ENCODE data around the gene RFXANK. TPM values are rescaled to one million over a fixed set of nuclear protein-coding genes. Genes with fewer than 3 reads are reported as not detected.
A peak's percentile ranks its signal among the peaks of the same experiment; 100 is the strongest.
"Not testable (repeated sequence)": the region's sequence is repeated elsewhere in the genome, so short reads cannot be mapped to it uniquely, and the experiment has no call there.

RFXANK gene, protein sequence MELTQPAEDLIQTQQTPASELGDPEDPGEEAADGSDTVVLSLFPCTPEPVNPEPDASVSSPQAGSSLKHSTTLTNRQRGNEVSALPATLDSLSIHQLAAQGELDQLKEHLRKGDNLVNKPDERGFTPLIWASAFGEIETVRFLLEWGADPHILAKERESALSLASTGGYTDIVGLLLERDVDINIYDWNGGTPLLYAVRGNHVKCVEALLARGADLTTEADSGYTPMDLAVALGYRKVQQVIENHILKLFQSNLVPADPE
- 100 to 1,000 TPM in 2 of 8 experiments, 10 to 100 TPM in 6; 43.6 to 172 (median 88.6) TPM for total RNA-seq

DNA sequence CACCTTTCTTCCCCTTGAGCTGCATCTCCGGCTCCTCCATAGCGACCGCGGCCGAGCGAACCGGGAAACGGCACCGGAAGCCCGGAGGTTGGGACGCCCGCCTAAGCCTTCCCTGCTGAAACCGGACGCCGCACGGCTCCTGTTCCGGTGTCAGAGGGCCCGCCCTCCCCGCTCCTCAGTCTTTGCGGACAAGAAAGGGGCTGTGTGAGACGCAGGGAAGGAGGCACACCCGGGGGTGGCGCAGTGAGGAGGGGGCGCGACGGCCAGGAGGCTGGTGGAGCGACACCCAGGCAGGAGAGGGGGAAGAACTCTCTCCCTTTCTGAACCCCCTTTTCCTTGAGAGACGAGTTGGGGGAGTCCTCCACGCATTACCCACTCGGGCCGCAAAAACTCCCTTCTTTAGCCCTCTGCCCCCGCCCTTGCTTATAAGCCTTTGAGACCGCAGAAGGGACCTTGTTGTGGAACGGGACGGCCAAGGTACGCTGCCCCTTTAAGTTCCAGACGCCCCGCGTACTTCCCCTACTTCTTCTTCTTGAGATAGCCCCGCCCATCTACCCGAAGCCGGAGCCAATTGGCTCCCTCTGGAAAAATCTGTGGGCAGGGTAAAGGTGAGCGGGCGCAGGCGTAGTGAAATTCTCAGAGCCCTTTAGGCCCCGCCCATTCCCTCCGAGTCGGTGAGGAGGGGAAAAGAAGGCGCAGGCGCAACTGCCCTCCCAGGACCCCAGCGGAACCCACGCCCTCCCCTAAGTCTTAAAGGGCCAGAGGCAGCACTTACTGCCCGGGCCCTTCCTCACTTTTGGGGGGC lies at the start of gene RFXANK, which contains the start of gene BORCS8:
Gene RFXANK, plus strand, starts transcription at position 181 of the 805 bp plus-strand sequence. CDS start 1,689 bp downstream, outside the sequence.
Gene BORCS8, minus strand, starts transcription at position 75 of the 805 bp plus-strand sequence. Its CDS starts 35 bp downstream, at position 40.
- peak; percentile 87 to 95 (median 91) for ATAC-seq (replicated peaks in 6 of 8)
- WGBS, 10 experiments, result 0% methylated on average over 5 of the region's 53 CpGs; no CpG with 5 or more reads in 9 of the 10 experiments
- Histone ChIP-seq H3K27ac (peak within 1 kb of the TSS; percentile 86 to 92), H3K4me3 (peak within 1 kb of the TSS; percentile 69 to 99 (median 87)), H3K4me1 (replicated peaks in 1 of 2) (peaks cover 5 to 7% of the 10 kb centered on the region in 2 donors)
- in situ Hi-C loops (cut with MboI; ENCODE audit: low pct_unique_long_range_greater_than_20kb in 2 of 9, low sequenced_read_pairs in 9 of 9, unreplicated experiment in 9 of 9), result no loop called here

DNA sequence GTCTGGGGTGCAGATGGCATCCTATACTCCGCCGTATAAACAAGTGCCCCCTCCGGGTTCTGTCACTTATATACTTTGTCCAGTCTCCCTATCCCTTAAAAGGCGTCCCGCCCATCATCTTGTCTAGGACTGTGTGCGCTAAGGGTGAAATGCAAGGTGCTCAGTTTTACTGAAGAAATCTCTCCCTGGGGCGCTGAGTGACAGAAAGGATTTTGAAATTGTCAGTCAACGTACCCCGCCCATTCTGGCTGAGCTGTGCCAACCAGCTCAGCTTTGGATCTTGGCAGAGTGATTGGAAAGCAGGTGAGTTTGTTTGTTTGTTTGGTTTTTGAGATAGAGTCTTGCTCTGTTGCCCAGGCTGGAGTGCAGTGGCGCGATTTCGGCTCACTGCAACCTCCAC lies 49.7 kb upstream of the RFXANK start:
- in situ Hi-C loops (cut with MboI; ENCODE audit: low pct_unique_long_range_greater_than_20kb in 2 of 9, low sequenced_read_pairs in 9 of 9, unreplicated experiment in 9 of 9), result loop anchor here in 2 of 9 experiments (10.0 to 25.0 kb wide), 2 partner anchors 345 to 352 kb away; no protein-coding TSS in a partner anchor

DNA sequence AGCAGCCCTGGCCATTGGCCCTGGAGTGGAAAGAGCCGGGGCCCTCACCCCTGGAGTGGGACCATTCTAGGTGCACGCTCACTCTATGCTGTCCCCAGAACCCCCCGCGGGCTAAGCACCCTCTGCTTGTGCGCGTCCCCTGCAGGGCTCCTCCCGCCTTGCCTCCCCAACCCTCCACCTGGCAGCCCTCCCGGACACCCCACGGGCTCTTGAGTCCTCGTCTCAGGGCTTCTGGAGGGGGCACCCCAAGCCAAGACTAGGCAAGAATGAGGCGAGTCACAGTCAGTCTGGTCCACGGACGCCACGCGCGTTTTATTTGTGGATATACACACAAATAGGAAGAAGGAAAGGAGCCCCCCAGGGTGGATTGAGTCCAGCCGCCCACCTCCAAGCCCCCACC lies 46.8 kb upstream of the RFXANK start:
- ATAC-seq (replicated peaks in 6 of 8), result peak in 1 of 8 experiments; percentile 10
- no peaks in the 10 kb centered on the region for H3K4me1 ChIP-seq (replicated peaks in 1 of 2)
- WGBS, 10 experiments, result no CpG with 5 or more reads among the region's 17 CpGs
- in situ Hi-C loops (cut with MboI; ENCODE audit: low pct_unique_long_range_greater_than_20kb in 2 of 9, low sequenced_read_pairs in 9 of 9, unreplicated experiment in 9 of 9), result loop anchor here in 2 of 9 experiments (10.0 to 25.0 kb wide), 2 partner anchors 342 to 350 kb away; no protein-coding TSS in a partner anchor
- H3K27ac ChIP-seq, result no peak overlapping the region
- no peak overlapping the region for H3K4me3 ChIP-seq

More for the DNA sequence above, 49.7 kb upstream of the RFXANK start:
- no peak overlapping the region for H3K27ac ChIP-seq
- no peak for ATAC-seq (replicated peaks in 6 of 8)
- H3K4me1 ChIP-seq (replicated peaks in 1 of 2), result peaks cover 0 to 2% of the 10 kb centered on the region in 2 donors
- no peak overlapping the region for H3K4me3 ChIP-seq
- WGBS, 10 experiments, result 82 to 94% (median 91%) methylated on average over 2 to 7 of the region's 12 CpGs; no CpG with 5 or more reads in 4 of the 10 experiments

DNA sequence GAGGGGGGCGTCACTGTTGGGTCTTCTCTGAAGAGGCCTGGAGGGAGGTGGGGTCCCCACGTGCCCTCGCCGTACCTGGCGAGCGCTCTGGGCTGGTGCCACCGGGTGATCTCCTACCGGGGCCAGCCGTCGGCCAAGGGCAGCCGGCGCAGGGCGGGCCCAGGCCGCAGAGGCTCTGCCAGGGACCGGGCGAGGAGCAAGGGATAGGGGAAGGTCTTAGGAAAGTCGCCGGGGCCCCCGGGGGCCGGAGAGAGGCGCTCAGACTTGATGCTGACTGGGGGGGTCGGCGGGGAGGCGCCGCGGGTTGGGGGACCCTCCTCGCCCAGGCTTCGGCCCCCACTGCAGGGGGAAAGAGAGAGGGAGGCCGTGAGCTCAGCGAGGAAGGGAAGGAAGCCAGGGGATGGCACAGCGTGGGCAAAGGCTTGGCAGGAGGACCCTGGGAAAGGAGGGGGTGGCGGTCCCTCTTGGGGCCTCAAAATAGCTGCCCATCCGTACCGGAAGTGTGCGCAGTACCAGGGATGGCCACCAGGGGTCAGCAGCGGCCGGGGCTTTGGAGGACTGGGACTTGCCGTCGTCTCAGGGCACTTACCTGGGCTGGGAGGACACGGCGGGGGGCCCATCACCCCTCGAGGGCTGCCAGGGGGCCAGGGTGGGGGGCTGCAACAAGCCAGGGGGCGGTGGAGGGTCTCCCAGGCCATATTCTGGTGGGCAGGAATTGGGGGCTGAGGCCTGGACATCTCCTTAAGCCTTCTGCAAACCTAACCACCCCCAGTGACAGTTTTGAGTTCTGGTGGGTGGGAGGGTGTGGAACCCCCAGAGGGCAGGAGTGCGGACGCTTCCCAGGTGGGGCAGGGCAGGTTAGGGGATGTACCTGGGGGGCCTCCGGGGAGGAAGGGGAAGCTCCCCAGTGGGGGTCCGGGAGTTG lies 46.1 kb upstream of the RFXANK start:
- ATAC-seq (replicated peaks in 6 of 8), result peak; percentile 63 to 93 (median 74)
- in situ Hi-C loops (cut with MboI; ENCODE audit: low pct_unique_long_range_greater_than_20kb in 2 of 9, low sequenced_read_pairs in 9 of 9, unreplicated experiment in 9 of 9), result loop anchor here in 2 of 9 experiments (10.0 to 25.0 kb wide), 2 partner anchors 341 to 349 kb away; no protein-coding TSS in a partner anchor
- WGBS, 10 experiments, result no CpG with 5 or more reads among the region's 47 CpGs
- Histone ChIP-seq H3K4me1 (replicated peaks in 1 of 2) (no peaks in the 10 kb centered on the region), H3K27ac (no peak overlapping the region), H3K4me3 (no peak overlapping the region)

DNA sequence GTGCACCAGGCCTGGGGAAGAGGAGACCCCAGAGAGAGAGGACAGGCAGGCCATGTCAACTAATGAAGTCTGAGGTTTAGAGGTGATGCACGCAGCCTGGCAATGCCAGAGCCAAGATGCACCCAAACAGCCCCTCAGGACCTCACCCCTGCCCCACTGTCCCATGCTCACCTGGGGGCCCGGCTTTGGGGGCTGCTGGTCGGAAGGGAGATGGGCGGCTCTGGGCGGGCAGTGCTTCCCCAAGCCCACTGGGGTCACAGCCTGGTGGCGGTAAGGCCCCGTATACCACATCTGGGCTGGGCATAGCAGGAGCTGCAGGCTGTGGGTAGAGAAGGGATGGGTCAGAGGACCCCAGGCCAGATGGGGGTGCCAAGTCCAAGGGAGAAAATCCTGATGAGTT lies 45.2 kb upstream of the RFXANK start:
- H3K27ac ChIP-seq, result no peak overlapping the region
- in situ Hi-C loops (cut with MboI; ENCODE audit: low pct_unique_long_range_greater_than_20kb in 2 of 9, low sequenced_read_pairs in 9 of 9, unreplicated experiment in 9 of 9), result loop anchor here in 2 of 9 experiments (10.0 to 25.0 kb wide), 2 partner anchors 340 to 348 kb away; no protein-coding TSS in a partner anchor
- H3K4me1 ChIP-seq (replicated peaks in 1 of 2), result no peaks in the 10 kb centered on the region
- ATAC-seq (replicated peaks in 6 of 8), result no peak
- WGBS, 10 experiments, result no CpG with 5 or more reads among the region's 7 CpGs
- no peak overlapping the region for H3K4me3 ChIP-seq

DNA sequence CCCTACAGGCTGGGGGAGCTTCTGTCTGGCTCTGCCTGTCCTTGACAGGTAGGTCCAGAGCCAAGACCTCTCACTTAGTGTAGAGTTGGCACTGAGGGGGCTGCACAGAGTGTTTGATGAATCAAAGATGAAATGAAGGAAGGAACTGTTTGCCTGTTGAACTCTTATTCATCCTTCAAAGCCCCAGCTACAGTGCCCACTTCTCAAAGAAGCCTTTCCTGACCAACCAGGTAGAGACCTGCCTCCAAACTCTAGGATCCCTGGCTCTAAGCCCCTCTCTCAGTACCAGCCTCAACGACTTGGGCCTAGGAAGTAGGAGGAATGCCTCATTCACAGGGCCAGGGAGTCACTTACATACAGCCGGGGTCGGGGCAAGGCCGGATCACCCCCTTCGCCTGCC lies 44.7 kb upstream of the RFXANK start:
- 0 to 60% (median 57%) methylated on average over 1 of the region's 5 CpGs; no CpG with 5 or more reads in 7 of the 10 experiments for whole genome bisulfite sequencing, 10 experiments
- ATAC-seq (replicated peaks in 6 of 8), result no peak
- Histone ChIP-seq H3K4me1 (replicated peaks in 1 of 2) (no peaks in the 10 kb centered on the region), H3K27ac (no peak overlapping the region), H3K4me3 (no peak overlapping the region)
- in situ Hi-C loops (cut with MboI; ENCODE audit: low pct_unique_long_range_greater_than_20kb in 2 of 9, low sequenced_read_pairs in 9 of 9, unreplicated experiment in 9 of 9), result loop anchor here in 2 of 9 experiments (10.0 to 25.0 kb wide), 2 partner anchors 340 to 347 kb away; no protein-coding TSS in a partner anchor

DNA sequence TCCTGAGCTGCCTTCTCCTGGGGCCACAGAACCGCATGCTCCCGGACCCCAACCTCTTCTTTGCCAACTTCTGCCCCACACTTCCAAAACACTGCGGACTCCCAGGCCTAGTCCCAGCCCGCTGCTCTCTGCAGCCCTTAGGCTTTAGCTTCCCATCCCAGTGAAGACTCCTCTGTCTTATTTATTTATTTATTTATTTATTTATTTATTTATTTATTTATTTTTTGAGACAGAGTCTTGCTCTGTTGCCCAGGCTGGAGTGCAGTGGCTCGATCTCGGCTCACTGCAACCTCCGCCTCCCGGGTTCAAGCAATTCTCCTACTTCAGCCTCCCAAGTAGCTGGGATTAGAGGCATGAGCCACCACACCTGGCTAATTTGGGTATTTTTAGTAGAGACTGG lies 43.6 kb upstream of the RFXANK start:
- H3K27ac ChIP-seq; H3K4me3 ChIP-seq; H3K4me1 ChIP-seq (replicated peaks in 1 of 2); ATAC-seq (replicated peaks in 6 of 8): not testable (repeated sequence)
- in situ Hi-C loops (cut with MboI; ENCODE audit: low pct_unique_long_range_greater_than_20kb in 2 of 9, low sequenced_read_pairs in 9 of 9, unreplicated experiment in 9 of 9), result loop anchor here in 2 of 9 experiments (10.0 to 25.0 kb wide), 2 partner anchors 339 to 346 kb away; no protein-coding TSS in a partner anchor
- 67 to 100% (median 95%) methylated on average over 2 to 5 of the region's 8 CpGs; no CpG with 5 or more reads in 4 of the 10 experiments for WGBS, 10 experiments

DNA sequence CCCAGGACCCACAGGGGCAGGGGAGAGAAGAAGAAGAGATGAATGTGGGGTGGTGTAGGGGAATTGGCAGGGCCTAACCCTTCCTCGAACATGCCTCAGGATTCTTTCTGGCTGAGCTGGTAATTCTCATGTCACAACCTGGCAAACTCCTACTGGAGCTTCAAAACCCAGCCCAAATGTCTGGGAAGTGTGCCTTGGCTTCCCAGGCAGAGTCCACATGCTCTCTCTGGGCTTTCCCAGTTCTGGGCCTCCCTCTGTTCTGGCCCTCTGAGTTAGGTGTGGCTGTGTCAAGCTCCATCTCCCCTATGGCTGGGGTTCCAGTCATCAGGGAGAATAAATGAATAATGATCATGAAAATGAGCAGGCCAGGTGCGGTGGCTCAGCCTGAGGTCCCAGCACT lies 42.6 kb upstream of the RFXANK start:
- peak in 2 of 8 experiments; percentile 88 to 91 for ATAC-seq (replicated peaks in 6 of 8)
- WGBS, 10 experiments, result 22% methylated on average over 1 of the region's 2 CpGs; no CpG with 5 or more reads in 9 of the 10 experiments
- in situ Hi-C loops (cut with MboI; ENCODE audit: low pct_unique_long_range_greater_than_20kb in 2 of 9, low sequenced_read_pairs in 9 of 9, unreplicated experiment in 9 of 9), result loop anchor here in 2 of 9 experiments (10.0 to 25.0 kb wide), 2 partner anchors 338 to 345 kb away; no protein-coding TSS in a partner anchor

DNA sequence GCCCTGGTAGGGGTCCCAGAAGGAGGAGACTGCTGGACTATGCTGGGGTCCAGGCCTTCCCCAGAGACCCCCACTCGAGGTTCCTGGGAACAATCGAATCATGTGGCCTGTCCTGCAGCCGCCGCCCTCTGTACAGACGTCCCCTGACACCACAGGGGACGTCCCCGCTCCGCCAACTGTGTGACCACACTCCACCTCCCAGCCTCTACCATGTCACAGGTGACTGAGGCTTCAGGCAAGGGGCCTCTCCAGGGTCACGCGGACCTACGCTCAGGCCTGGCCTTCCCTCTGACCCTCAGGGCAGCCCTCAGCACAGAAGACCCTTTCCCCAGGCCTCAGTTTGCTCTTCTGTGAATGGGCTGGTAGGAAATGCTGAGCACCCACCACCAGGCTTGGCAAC lies 40.6 kb upstream of the RFXANK start:
- Histone ChIP-seq H3K4me3 (no peak overlapping the region), H3K4me1 (replicated peaks in 1 of 2) (no peaks in the 10 kb centered on the region), H3K27ac (no peak overlapping the region)
- peak in 1 of 8 experiments; percentile 23 for ATAC-seq (replicated peaks in 6 of 8)
- in situ Hi-C loops (cut with MboI; ENCODE audit: low pct_unique_long_range_greater_than_20kb in 2 of 9, low sequenced_read_pairs in 9 of 9, unreplicated experiment in 9 of 9), result loop anchor here in 1 of 9 experiments (25.0 kb wide), 1 partner anchor 336 kb away; no protein-coding TSS in a partner anchor
- 66 to 100% (median 68%) methylated on average over 2 to 5 of the region's 11 CpGs; no CpG with 5 or more reads in 7 of the 10 experiments for WGBS, 10 experiments

More for the DNA sequence above, 42.6 kb upstream of the RFXANK start:
- no peak overlapping the region for H3K4me3 ChIP-seq
- H3K27ac ChIP-seq, result no peak overlapping the region
- no peaks in the 10 kb centered on the region for H3K4me1 ChIP-seq (replicated peaks in 1 of 2)

DNA sequence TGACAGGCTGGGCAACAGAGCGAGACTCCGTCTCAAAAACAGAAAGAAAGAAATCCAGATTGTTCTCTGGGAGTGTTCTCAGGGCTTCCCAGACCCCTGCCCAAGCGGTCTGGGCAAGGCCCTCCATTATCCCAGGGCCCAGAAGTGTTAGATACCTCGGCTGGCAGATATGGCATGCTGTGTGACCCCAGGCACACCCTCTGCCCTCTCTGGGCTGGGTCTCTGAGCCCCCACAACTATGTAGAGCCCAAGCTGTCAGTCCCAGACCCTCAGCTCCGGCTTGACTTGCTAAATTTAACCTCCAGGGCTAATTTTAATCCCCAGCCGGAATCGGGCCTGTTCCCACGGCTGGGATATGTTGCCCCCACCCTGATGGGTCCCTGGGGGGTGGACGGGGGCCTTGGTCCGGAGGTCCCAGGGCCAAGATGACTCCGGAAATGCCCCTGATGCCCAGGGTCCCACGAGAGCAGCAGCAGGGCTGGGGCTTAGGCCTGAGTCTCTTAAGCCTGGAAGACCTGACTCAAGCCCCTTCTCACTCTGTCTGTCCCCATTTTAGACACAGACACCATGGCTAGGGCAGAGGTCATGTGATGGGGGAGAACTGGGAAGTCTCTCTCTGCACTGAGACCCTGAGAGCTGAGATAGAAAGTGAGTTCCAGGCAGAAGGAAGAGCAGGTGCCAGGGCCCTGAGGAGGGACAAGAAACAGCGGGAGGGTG lies 39.2 kb upstream of the RFXANK start:
- Histone ChIP-seq H3K27ac (no peak overlapping the region), H3K4me1 (replicated peaks in 1 of 2) (no peaks in the 10 kb centered on the region), H3K4me3 (no peak overlapping the region)
- WGBS, 10 experiments, result 73 to 98% (median 83%) methylated on average over 2 to 6 of the region's 13 CpGs; no CpG with 5 or more reads in 6 of the 10 experiments
- ATAC-seq (replicated peaks in 6 of 8), result no peak
- in situ Hi-C loops (cut with MboI; ENCODE audit: low pct_unique_long_range_greater_than_20kb in 2 of 9, low sequenced_read_pairs in 9 of 9, unreplicated experiment in 9 of 9), result loop anchor here in 1 of 9 experiments (25.0 kb wide), 1 partner anchor 334 kb away; no protein-coding TSS in a partner anchor

DNA sequence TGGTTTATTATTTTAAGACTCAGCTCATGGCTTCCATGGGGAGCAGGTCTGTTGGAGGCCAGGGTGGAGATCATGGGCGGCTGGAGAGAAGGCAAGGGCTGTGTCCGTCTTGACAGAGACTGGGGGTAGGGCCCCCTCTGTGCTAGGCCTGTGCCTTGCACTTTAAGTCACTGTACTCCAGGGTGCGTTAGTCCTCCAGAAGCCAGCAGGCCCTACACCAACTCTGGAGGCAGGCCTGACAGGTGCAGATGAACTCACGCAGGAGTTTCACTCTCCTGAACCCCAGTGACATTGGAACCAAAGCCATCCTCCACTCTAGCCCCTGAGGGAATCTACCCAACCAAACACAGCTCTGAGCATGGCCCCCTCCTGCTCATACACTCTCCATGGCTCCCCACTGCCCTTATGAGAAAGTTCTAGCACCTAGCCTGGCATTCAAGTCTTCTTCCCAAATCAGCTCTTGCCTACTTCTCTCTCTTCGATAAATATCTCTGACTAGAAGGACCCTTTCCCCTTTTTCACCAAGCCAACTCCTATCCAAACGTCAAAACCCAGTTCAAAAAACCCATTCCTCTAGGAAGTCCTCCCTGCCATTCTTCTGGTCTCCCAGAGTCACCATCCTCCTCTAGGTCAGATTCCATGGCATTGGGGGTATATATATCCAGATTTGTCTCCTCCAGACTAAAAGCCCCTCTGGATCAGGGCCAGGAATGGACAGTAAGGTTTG lies 37.1 kb upstream of the RFXANK start:
- H3K27ac ChIP-seq, result no peak overlapping the region
- ATAC-seq (replicated peaks in 6 of 8), result no peak
- in situ Hi-C loops (cut with MboI; ENCODE audit: low pct_unique_long_range_greater_than_20kb in 2 of 9, low sequenced_read_pairs in 9 of 9, unreplicated experiment in 9 of 9), result loop anchor here in 1 of 9 experiments (25.0 kb wide), 1 partner anchor 332 kb away; no protein-coding TSS in a partner anchor

More for the DNA sequence above, 37.1 kb upstream of the RFXANK start:
- no peak overlapping the region for H3K4me3 ChIP-seq
- H3K4me1 ChIP-seq (replicated peaks in 1 of 2), result no peaks in the 10 kb centered on the region
- WGBS, 10 experiments, result 50 to 94% (median 86%) methylated on average over 2 to 5 of the region's 6 CpGs; no CpG with 5 or more reads in 2 of the 10 experiments
